GM10248 (cell line): ENCODE results near the gene C2orf81.

Source experiments
- CTCF ChIA-PET: fragments of 300-600 bp; sonication (Branson Sonifier 250); formaldehyde crosslinking; extraction: SDS; loops from one replicate; lab custom pipeline; 2021; ENCODE audit warnings: antibody characterized with exemption; lab: Yijun Ruan, JAX
- POLR2A ChIA-PET: fragments of 350-650 bp; sonication (Branson Sonifier 250); formaldehyde crosslinking; extraction: SDS; loops from one replicate; lab custom pipeline; 2020; ENCODE audit warnings: antibody characterized with exemption; lab: Yijun Ruan, JAX
- DNase-seq: peaks from one replicate; pipeline ENCODE4 v3.0.0; 2012; ENCODE audit errors: extremely low spot score
- CTCF ChIP-seq: IDR thresholded peaks from 2 replicates; pipeline ENCODE4 v1.5.1; 2012; ENCODE audit warnings: mild to moderate bottlenecking, low read depth; ENCODE audit errors: extremely low read depth, missing control alignments, control extremely low read depth

C2orf81 gene

GRCh38 chr2:74384051-74384450 is 37.4 kb downstream of the C2orf81 start:
- DNase-seq, result no peak
- TF ChIP-seq CTCF, result no peak
- POLR2A ChIA-PET, result no interaction called here
- CTCF ChIA-PET, result interaction anchor here (1.4 kb wide), 1 partner anchor 17 kb away, joined by 5 read pairs; no protein-coding TSS in a partner anchor

GRCh38 chr2:74383254-74383653 is 38.2 kb downstream of the C2orf81 start:
- no peak for DNase-seq
- POLR2A ChIA-PET, result no interaction called here
- TF ChIP-seq CTCF, result no peak
- CTCF ChIA-PET, result interaction anchor here (0.9 to 2.6 kb wide), 3 partner anchors 8 to 134 kb away, joined by 3 to 21 read pairs (median 4); no protein-coding TSS in a partner anchor

GRCh38 chr2:74381751-74382150 is 39.7 kb downstream of the C2orf81 start:
- CTCF ChIA-PET, result interaction anchor here (0.8 to 2.6 kb wide), 6 partner anchors 10 to 557 kb away, joined by 3 to 21 read pairs (median 5); no protein-coding TSS in a partner anchor
- DNase-seq, result no peak
- no peak for TF ChIP-seq CTCF
- POLR2A ChIA-PET, result no interaction called here

- CTCF ChIA-PET, result interaction anchor here (1.2 to 2.6 kb wide), 3 partner anchors 9 to 45 kb away, joined by 4 to 18 read pairs (median 4); no protein-coding TSS in a partner anchor
- no peak for TF ChIP-seq CTCF
- POLR2A ChIA-PET, result no interaction called here
- DNase-seq, result peak; percentile 61
Observed at GRCh38 chr2:74379851-74380789, 41.3 kb downstream of the C2orf81 start, which contains the start of gene DCTN1. TSS of gene DCTN1 (minus strand) at chr2:74380311. CDS start at chr2:74380037, 274 bp downstream.

- ChIA-PET POLR2A (no interaction called here), CTCF (interaction anchor here (1.1 to 2.6 kb wide), 2 partner anchors 11 to 14 kb away, joined by 3 to 18 read pairs; no protein-coding TSS in a partner anchor)
- no peak for TF ChIP-seq CTCF
- no peak for DNase-seq
Observed at GRCh38 chr2:74378007-74378406, 43.4 kb downstream of the C2orf81 start.

- ChIA-PET CTCF (interaction anchor here (4.1 kb wide), 1 partner anchor 16 kb away, joined by 17 read pairs; no protein-coding TSS in a partner anchor), POLR2A (no interaction called here)
- no peak for DNase-seq
- TF ChIP-seq CTCF, result no peak
Observed at GRCh38 chr2:74375838-74376237, 45.6 kb downstream of the C2orf81 start.
